Peyer's patch (tissue), 4 donors: Measurements from ENCODE around the gene SIGLEC7.

Source experiments
- CTCF ChIP-seq, 6 experiments: fragments of 450-650 bp in 4 of 6; fragments of 200-600 bp in 2 of 6; sonication (generic) in 1 of 6; IDR thresholded peaks; one replicate each; pipeline ENCODE4 v1.5.1; 2017 to 2019; ENCODE audit warnings: antibody characterized with exemption in 6 of 6, mild to moderate bottlenecking in 3 of 6, moderate library complexity in 1 of 6
- POLR2A ChIP-seq, 2 donors: fragments of 450-650 bp; IDR thresholded peaks; one replicate each; pipeline ENCODE4 v1.5.1; 2017; ENCODE audit warnings: antibody characterized with exemption in 2 of 2, mild to moderate bottlenecking in 2 of 2, moderate library complexity in 2 of 2

- TF ChIP-seq CTCF (IDR thresholded peaks at IDR 0.05) = no peak
- TF ChIP-seq POLR2A (IDR thresholded peaks at IDR 0.05) = no peak
Measured at GRCh38 chr19:51159656-51160055, 17.6 kb downstream of the SIGLEC7 start.
